Renal cortical epithelial cell (primary cell): ENCODE results near the gene CERS1. TPM values are rescaled to one million over a fixed set of nuclear protein-coding genes. Genes with fewer than 3 reads are reported as not detected.

Experiments used
- DNase-seq: peaks from one replicate; pipeline ENCODE4 v3.0.0-alpha.2; 2011; ENCODE audit warnings: low read depth
- total RNA-seq: library from RNA; depleted of rRNA; stranded (reverse); fragments of >200 nt; gene quantifications from 2 replicates; pipeline ENCODE4 v1.2.3, GENCODE V29; 2014

CERS1 gene
- total RNA-seq, 1 donor from 2014 or later: 0.40 TPM

DNA sequence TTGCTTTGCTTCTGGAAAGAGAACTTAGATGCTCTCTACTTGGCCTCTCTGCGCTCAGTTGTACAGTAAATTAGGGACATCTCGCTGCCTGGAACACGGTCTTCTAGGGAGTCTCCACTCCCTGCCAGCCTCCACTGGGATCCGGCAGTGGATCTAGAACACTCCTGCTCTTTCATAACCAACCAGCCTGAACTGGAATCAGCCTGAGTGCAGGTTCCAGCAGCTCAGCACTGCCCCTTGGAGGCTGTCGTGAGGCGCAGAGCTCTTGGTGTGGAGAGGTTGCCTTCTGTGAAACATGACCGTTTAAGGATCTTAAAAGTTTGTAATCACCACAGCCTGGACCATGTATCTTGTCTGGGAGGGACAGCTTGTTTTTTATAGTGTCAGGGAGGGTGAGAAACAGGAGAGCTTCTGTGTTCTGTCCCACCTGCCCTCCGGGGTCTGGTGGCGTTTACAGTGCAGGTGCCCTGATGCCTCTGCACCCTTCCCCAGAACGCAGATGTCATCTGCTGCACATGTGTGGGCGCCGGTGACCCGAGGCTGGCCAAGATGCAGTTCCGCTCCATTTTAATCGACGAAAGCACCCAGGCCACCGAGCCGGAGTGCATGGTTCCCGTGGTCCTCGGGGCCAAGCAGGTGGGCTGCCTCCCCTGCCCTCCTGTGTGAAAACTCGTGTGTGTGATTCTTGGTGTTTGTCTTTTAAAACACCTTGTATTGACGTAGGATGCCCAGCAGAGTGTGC, 39.4 kb downstream of the CERS1 start:
- DNase-seq: peak; percentile 45

DNA sequence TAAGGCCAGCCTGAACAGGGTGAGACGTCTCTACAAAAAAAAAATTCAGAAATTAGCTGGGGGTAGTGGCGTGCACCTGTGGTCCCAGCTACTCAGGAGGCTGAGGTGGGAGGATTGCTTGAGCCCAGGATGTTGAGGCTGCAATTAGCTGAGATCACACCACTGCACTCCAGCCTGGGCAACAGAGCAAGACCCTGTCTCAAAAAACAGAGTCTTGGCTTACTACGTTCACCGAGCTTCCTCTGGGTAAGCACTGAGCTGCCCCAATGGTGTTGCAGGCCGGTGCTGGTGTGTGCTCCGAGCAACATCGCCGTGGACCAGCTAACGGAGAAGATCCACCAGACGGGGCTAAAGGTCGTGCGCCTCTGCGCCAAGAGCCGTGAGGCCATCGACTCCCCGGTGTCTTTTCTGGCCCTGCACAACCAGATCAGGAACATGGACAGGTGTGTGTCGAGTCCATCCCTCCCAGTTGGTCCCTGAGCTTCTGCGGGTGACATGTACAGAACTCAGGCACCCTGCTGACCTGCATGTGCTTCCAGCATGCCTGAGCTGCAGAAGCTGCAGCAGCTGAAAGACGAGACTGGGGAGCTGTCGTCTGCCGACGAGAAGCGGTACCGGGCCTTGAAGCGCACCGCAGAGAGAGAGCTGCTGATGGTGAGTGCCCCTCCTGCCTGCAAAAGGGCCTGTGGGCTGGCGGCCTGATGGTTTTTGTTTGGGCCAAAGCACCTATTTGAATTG, 40.1 kb downstream of the CERS1 start:
- DNase-seq: no peak

DNA sequence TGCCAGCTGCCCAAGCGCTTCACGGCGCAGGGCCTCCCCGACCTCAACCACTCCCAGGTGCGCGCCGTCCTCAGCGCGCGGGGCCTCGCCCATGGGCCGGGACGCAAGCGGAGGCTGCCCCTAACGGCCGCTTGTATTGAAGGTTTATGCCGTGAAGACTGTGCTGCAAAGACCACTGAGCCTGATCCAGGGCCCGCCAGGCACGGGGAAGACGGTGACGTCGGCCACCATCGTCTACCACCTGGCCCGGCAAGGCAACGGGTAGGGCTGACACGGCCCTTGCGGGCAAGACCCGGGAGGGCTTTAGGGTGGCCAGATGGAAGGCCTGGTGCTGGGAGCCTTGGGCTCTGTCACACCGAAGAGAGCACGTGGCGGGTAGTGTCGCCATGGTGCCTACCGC, 41.0 kb downstream of the CERS1 start:
- DNase-seq: no peak

DNA sequence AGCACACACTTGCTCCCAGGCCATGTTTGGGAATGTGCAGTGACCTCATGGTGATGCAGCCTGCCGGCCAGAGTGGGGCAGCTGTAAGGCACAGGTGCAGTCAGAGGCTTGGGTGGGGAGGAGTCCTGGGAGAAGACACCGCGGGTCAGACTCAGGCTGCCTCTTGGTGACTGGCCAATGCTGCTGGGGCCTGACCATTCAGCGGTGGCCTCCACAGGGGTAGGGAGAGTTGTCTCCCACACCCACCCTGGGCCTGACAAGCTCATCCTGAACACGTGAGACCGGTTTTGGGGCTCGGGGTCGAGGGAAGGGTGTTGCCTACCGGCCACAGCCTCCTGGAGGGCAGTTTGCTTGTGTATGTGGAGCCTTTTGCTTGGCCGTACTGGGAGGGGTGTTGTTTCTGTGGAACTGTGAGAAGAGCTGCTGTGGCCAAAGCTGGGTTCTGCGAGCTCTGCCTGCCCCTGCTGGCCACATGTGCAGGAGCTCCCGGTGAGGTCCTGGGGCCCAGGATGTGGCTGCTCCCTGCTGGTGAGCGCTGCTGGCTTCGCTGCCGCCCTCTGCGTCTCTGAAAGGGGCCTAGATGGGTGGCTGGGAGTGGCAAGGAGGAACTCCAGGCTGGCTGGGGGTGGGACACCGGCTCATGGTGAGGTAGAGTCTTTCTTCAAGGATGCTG, 42.1 kb downstream of the CERS1 start:
- DNase-seq: no peak

DNA sequence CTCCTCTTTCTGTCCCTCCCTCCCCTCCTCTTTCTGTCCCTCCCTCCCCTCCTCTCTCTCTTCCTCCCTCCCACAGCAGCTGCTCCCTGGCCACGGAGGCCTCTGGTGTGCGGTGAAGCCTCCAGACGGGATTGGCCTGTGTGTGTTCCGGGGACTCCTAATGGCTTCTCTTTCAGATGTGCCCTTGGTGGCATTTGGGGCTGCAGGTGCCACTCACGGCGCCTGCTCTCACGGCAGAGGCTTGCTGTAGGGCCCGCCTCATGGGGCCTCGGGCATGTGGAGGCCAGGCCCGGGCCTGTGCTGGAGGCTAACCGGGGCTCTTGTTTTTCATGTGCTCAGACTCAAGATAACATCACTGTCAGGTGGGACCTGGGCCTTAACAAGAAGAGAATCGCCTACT, 43.3 kb downstream of the CERS1 start:
- no peak for DNase-seq

DNA sequence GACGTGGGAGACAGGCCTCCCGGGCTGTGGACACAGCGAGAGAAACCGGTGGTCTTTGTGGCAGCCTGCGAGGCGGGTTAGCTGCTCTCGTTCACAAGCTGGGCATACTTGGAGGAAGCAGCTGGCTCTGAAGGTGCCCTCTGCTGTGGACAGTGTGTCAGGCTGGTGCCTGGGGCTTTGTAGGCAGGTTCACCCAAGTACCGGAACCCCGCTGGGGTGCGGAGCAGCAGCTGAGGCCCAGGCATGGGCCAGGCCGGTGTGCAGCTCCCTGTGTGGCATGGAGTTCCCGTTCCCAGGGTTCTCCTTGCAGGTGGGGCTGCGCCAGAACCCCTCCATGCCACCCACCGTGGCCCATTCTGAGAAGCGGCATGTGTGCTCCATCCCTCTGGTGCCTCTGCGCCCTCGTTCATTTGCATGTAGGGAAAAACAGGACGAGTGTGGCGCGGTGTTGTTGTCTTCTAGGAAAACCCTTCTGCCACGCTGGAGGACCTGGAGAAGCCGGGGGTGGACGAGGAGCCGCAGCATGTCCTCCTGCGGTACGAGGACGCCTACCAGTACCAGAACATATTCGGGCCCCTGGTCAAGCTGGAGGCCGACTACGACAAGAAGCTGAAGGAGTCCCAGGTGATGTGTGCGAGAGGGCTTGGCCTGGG, 44.2 kb downstream of the CERS1 start:
- no peak for DNase-seq

DNA sequence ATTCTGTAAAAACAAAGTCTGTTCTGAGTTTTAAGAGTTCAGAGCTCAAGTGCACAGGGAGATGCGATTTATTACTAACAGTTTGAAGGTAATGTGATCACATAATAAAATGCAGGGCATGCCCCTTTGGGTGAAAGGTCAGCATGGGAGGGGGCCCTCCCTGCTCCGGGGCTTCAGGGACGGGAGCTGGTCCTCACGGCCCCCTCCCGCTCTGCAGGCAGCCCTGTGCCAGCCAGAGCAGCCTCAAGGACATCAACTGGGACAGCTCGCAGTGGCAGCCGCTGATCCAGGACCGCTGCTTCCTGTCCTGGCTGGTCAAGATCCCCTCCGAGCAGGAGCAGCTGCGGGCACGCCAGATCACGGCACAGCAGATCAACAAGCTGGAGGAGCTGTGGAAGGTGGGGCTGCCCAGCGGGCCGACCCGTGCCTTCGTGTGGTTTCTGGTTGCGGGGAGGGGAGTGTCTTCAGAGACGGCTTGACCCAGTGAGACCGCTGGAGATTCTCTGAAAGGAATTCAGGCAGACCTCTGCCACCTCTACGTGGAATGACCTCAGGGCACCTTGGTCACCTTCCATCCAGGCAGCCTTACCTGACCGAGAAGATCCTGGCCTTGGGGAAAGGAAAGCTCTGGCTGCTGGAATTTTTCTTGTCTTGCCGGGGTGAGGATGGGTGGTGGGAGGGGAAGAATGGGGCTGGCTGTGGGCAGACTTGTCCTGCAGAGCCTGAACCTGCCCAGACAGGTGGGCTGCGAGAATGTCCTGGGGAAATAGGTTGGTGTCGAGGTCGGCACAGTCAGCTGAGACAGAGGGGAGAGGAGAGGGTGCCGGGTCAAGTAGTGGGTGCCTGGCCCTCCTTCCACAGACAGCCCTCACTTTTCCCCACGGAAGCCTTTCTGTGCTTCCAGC, 45.2 kb downstream of the CERS1 start:
- no peak for DNase-seq

DNA sequence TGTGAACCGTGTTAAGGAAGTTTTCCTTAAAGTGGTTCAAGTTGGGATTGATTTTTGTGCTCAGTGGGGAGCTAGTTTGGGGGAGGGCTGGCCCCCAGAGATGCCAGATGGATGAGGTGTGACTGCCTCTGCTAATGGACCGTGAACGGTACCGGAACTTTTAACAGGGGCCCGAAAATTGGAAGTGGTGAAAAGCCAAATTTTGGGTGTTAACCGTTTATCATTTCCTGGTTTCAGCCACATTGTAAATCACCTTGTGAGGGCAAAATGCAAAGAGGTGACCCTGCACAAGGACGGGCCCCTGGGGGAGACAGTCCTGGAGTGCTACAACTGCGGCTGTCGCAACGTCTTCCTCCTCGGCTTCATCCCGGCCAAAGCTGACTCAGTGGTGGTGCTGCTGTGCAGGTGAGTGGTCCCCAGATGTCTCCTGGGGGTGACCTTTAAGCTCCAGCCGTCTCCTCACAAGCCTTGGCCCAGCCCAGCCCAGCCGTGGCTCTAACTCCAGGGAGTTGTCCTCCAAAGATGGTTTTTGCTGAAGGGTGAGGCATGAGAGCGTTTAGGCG, 46.0 kb downstream of the CERS1 start:
- DNase-seq: no peak

DNA sequence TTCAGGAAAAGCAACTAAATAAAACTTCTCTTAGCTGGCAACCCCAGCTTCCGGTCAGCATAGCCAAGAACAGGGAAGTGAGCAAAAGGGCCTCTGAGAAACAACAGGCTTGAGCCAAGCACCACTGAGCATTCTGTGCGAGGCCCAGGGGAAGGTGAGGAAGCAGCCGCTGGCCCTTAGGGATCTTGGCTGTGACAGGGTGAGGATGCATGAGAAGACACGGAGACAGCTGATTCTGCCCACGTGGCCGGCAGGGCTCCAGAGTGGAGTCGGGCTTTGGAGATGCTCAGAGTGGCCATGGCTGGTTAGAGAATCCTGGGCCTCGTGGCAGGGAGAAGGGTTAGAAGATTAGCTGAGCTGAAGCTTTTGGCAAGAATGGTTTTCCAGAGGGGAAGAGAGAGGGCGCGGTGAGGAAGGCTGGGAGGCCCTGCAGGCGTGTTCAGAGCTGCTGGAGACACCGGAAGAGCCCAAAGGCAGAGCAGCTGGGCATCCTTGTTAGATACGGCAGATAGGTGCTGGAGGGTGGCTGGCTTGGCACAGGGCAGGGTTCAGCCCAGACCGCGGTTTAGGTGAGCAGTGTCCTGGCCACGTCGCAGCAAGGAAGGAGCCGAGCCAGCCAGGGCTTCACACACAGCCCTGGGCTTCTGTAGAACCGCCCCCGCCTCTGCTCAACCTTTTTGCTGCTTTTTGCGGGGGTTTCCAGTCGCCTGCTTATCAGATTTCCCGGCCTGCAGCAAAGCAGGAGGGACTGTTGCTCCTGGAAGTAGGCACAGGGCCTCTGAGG, 46.9 kb downstream of the CERS1 start:
- no peak for DNase-seq

DNA sequence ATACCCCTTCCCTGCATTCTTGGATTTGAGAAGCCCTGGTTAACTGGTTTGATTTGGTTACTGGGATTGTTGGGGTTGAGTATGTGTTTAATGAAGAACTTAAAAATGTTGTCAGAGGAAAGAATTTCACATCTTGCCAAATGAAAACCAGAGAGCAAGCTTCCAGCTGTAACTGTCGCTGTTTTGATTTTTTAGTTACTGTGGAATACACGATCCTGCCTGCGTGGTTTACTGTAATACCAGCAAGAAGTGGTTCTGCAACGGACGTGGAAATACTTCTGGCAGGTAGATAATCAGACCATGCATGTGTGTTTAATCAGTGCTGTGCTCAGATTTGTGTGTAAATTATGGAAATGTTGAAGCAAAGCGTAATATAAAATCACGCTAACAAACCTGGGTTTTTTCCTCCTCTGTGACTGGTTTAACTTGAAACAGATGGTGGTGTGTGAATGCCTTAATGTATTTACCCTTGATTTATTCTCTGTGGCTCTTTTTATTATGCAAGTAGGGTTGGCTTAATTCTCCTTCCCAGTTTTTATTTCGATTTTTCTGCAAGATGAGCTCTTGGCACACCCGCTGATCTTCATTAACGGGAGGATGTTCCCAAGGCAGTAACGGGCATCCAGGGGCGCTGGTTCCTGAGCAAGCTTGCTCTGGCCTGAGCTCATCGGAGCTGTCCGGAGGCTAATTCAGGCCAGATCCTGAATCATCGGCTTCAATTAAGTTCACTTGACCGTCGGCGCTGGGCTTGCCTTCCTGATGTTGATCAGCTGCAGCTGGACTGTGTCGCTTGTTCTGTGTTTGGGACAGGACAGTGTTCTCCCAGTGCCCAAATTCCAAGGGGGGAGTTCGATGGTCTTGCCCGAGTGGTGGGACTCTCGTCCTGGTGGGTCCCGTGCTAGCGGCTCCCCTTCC, 48.2 kb downstream of the CERS1 start:
- DNase-seq: no peak

DNA sequence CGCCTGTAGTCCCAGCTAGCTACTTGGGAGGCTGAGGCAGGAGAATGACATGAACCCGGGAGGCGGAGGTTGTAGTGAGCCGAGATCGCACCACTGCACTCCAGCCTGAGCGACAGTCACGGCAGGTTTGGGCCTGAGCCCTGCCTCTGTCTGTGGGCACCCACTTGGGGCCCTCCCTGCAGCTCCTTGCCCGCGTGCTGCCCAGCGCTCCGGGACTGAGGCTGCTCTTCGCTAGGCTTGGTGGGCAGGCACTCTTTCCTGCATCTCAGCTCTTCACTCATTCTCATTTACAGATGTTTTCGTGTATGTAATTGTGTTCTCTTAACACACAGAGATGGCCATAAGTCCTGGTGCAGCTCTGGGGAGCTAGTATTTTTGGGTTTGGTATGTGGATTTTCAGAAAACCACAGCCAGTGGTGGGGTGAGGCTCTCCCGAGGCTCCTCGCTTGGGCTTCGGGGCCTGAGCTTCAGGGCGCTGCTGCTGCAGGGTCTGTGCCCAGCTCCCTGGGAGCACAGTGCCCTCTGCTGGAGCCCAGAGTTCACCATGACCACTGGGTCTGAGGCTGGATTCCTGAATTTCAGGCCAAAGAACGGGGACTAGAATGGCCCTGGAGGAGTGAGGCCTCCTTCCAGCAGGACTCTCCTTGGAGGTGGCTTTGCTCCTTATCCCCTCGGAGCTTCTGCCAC, 49.0 kb downstream of the CERS1 start:
- peak; percentile 49 for DNase-seq

DNA sequence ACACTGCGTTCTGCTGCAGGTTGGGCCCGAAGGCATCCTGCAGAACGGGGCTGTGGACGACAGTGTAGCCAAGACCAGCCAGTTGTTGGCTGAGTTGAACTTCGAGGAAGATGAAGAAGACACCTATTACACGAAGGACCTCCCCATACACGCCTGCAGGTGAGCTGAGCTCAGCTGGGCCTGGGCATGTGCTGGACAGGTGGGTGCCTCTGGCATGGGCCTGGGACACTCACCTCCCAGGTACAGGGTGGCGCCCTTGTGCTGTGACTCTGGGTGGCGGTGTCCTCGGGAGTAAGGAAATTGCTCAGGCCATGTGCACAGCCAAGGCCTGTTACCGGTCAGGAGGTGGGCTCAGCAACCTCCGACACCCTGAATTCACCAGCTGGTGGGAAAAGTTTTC, 50.0 kb downstream of the CERS1 start:
- DNase-seq: no peak

DNA sequence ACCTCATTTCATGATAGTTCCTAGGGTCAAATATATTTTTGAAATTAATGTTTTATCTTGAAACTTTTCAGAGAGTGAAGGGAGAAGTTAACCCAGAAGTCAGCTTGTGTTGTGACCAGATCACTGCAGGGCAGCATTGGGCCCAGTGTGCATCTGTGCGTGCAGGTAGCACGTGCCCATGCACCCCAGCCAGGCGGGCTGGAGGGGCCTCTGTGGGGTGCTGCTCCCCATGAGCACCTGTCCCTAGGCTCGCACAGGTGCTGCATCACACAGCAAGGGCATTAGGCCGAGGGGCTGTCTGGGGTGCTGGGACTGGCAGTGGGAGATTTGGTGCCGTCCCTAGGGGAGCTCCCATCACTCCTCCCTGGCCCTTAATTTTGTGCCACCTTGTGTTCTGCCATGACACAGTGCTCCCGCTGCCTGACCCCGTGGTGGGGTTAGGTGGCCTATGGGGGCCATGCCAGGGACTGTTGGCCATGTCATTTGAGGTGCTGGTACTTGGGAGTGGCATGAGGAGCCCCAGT, 51.1 kb downstream of the CERS1 start:
- no peak for DNase-seq

DNA sequence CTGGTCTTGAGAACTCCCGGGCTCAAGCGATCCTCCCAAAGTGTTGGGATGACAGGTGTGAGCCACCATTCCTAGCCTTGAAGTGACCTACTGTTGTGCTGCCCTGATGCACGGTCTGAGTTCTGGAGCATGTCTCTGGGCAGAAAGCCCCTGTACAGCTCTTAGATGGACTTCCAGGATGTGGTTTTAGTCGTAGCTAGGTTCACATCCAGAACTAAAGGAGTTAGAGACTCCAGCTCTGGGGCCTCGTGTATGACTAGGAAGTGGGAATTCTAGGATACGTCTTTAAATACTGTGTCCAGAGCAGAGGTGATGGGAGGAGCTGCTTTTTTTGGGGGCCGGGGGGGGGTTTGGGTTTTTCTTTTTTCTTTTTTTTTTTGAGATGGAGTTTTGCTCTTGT, 52.0 kb downstream of the CERS1 start:
- no peak for DNase-seq

DNA sequence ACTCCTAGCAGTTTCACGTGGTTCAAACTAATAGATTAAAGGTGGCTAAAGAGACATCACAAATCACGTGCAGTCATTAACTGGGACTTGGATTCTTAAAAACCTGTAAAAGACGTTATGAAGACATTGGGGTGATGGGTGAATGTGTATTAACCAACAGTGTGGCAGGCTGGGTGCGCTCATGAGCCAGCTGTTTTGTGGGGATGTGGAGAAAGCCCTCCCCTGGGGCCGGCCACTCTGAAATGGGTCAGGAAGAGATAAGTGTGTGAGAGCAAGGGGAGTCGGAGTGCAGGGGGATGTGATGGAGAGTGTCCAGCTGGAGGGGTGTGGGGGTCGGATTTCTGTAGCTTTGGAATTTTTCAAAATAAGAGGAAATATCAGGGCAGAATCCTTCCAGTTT, 53.8 kb downstream of the CERS1 start:
- DNase-seq: no peak

DNA sequence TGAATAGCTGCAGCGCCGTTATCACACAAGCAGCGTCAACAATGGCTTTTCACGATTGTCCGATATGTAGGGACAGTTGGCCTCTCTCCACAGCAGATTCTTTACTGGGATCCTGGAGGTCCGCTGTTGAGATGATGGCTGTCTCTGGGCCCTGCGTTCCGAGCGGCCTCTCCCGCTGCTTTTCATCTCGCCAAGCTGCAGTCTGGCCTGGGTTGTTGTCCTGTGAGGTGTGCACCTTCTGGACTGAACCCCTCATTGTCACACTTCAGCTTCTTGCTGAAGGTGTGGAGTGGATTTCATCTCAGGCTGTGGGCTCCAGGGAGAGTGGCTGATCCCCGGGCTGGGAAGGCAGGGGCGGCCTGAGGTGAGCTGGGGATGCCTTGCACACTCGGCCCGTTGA, 54.6 kb downstream of the CERS1 start:
- no peak for DNase-seq

DNA sequence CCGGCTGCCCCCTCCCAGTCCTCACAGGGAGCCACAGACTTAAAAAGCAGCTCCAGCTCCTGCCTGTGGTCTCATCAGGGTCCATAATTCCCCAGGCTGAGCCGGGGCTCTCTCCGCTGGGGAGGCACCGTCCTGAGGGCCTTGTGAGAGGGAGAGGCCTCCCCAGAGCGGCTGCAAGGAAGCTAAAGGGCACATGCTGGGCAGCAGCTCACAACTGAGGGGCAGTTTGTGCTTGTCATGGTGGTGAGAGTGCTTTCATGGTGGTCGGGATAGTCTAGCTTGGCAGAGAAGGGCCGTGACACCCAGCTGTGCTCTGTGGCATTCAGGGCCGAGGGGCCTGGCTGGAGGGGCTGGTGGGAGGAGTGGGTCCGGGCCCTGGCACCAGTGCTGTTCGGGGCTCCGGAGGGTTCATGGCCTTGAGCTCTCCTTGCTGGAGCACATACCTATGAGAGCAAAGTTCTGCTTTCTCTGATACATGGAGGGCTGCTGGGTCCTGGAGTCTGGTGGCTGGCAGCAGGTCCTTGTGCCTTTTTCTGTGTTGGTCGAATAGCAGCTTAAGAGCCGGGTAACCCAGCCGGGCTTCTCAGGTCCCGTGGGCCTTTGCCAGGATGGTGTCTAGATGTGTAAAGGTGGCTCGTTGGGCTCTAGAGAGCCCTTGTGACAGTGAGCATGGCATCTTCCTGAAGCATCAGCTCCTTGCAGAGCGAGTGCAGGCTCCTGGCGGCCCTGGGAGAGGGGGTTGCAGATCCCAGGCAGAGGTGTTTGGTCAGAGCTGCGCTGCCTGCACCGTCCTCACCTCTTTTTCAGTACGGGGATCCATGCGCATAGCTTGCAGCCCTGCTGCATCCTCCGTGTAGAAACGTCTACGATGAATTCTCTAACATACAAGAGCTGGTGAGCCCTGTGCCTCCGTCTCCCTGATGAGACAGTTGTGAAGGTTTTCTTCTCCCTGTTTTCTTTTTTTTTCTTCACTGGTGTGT, 55.4 kb downstream of the CERS1 start:
- no peak for DNase-seq
